ENCODE measurements around the gene CRMP1. TPM values are rescaled to one million over a fixed set of nuclear protein-coding genes. Genes with fewer than 3 reads are reported as not detected.

CRMP1 gene
- total and polyA plus RNA-seq, 9 of the 15 experiments (the other 6 are each of a cell fraction or from before 2014, with no cell fraction given) = 0.03 to 0.04 TPM; not detected in 7

- no peak for TF ChIP-seq ZFP30 (CRISPR knock-in tag; IDR thresholded peaks at IDR 0.05; ENCODE audit: borderline replicate concordance)
- TF ChIP-seq PRDM10 (IDR thresholded peaks at IDR 0.05; ENCODE audit: partially characterized antibody) = no peak
- no peak for TF ChIP-seq MCM3 (IDR thresholded peaks at IDR 0.05)
- no peak for TF ChIP-seq CREB3L1 (IDR thresholded peaks at IDR 0.05; ENCODE audit: borderline replicate concordance, low read depth)
Observed at GRCh38 chr4:5828005-5828391, 64.9 kb downstream of the CRMP1 start (continued).
